GM12878 (cell line): ENCODE data around the gene SNX10. TPM values are rescaled to one million over a fixed set of nuclear protein-coding genes. Genes with fewer than 3 reads are reported as not detected.

Experiments used
- ATAC-seq: fragments of 200-7000 bp; cut with Tn5 transposase; 3 replicates; pipeline ENCODE4 v1.9.1; 2020; ENCODE audit warnings: mild to moderate bottlenecking, moderate library complexity
- BruUV-seq: library from RNA; stranded (reverse); fragments of 400-500 nt; replicated peaks from 2 replicates; lab custom pipeline; 2021; lab: Mats Ljungman, UMichigan
- CTCF ChIA-PET: fragments of 300-600 bp; sonication (Branson Sonifier 250); formaldehyde crosslinking; extraction: SDS; loops from one replicate; lab custom pipeline; 2021; ENCODE audit warnings: inconsistent platforms; lab: Yijun Ruan, JAX
- POLR2A ChIA-PET: fragments of 350-600 bp; formaldehyde crosslinking; extraction: SDS; loops from one replicate; lab custom pipeline; 2021; ENCODE audit warnings: inconsistent platforms; lab: Charles Lee
- RAD21 ChIA-PET: fragments of 300-600 bp; sonication (Branson Sonifier 250); formaldehyde crosslinking; loops from one replicate; lab custom pipeline; 2023; ENCODE audit warnings: antibody characterized with exemption; ENCODE audit not compliant: unreplicated experiment; lab: Charles Lee
- SMC1A ChIA-PET: fragments of 300-600 bp; sonication (Branson Sonifier 250); formaldehyde crosslinking; loops from one replicate; lab custom pipeline; 2023; ENCODE audit not compliant: unreplicated experiment, uncharacterized antibody; lab: Charles Lee
- DNase-seq: peaks from one replicate; pipeline ENCODE4 v3.0.0-alpha.2; 2011; ENCODE audit warnings: low read depth, low spot score
- FAIRE-seq: peaks from 3 replicates; lab custom pipeline; 2011; peaks lifted over from hg19 to GRCh38; lab: Jason Lieb, UNC
- H2AFZ ChIP-seq: 2 replicates; pipeline ENCODE4 v1.6.0; 2011; ENCODE audit warnings: low read depth, low read length, control low read depth; ENCODE audit not compliant: control insufficient read depth
- H3K27ac ChIP-seq: 2 replicates; pipeline ENCODE4 v1.5.1; 2011; ENCODE audit warnings: control low read depth; ENCODE audit not compliant: control insufficient read depth, insufficient read depth
- H3K27me3 ChIP-seq, 2 experiments: replicated peaks in 1 of 2; 2 replicates each; pipeline versions ENCODE4 v1.6.0 to v1.6.1; 2011; ENCODE audit warnings: low read length in 1 of 2; ENCODE audit not compliant: control insufficient read depth in 2 of 2, insufficient read depth in 2 of 2
- H3K36me3 ChIP-seq, 2 experiments: 2 replicates each; pipeline ENCODE4 v1.5.1; 2011; ENCODE audit warnings: low read length in 1 of 2; ENCODE audit not compliant: control insufficient read depth in 2 of 2, insufficient read depth in 2 of 2
- H3K4me1 ChIP-seq: 2 replicates; pipeline ENCODE4 v1.6.1; 2011; ENCODE audit warnings: mild to moderate bottlenecking, low read length, moderate library complexity, mixed read lengths; ENCODE audit not compliant: control insufficient read depth, insufficient read depth
- H3K4me2 ChIP-seq: 2 replicates; pipeline ENCODE4 v1.6.0; 2011; ENCODE audit warnings: control low read depth; ENCODE audit not compliant: control insufficient read depth, insufficient read depth
- H3K4me3 ChIP-seq: fragments of 200-600 bp; sonication (generic); 2 replicates; pipeline ENCODE4 v1.5.1; 2016
- H3K79me2 ChIP-seq: 2 replicates; pipeline ENCODE4 v1.6.0; 2011; ENCODE audit warnings: low read length; ENCODE audit not compliant: control insufficient read depth, insufficient read depth
- H3K9ac ChIP-seq: 2 replicates; pipeline ENCODE4 v1.8.0; 2011; ENCODE audit warnings: low read length, control low read depth, mixed read lengths; ENCODE audit not compliant: control insufficient read depth, insufficient read depth
- H3K9me3 ChIP-seq: replicated peaks from 3 replicates; pipeline ENCODE4 v1.5.1; 2011; ENCODE audit warnings: mild to moderate bottlenecking, low read length; ENCODE audit not compliant: control insufficient read depth, insufficient read depth
- H4K20me1 ChIP-seq: 2 replicates; pipeline ENCODE4 v1.6.0; 2011; ENCODE audit not compliant: control insufficient read depth, insufficient read depth
- BACH1 ChIP-seq: fragments of 450-650 bp; IDR thresholded peaks from 2 replicates; pipeline ENCODE4 v1.6.1; 2017; ENCODE audit warnings: mild to moderate bottlenecking, borderline replicate concordance
- FOS ChIP-seq: IDR thresholded peaks from 3 replicates; pipeline ENCODE4 v1.6.1; 2011; ENCODE audit warnings: borderline replicate concordance; ENCODE audit not compliant: insufficient read length; ENCODE audit errors: extremely low read depth
- HCFC1 ChIP-seq: fragments of 150-350 bp; IDR thresholded peaks from 2 replicates; pipeline ENCODE4 v1.6.1; 2014; ENCODE audit warnings: low read length
- HDAC2 ChIP-seq: fragments of 200-600 bp; sonication (generic); IDR thresholded peaks from 2 replicates; pipeline ENCODE4 v1.6.1; 2017
- MEF2A ChIP-seq: IDR thresholded peaks from 2 replicates; pipeline ENCODE4 v1.6.1; 2011; ENCODE audit warnings: low read depth, mild to moderate bottlenecking, low read length, moderate library complexity; ENCODE audit not compliant: insufficient read depth
- SUZ12 ChIP-seq: fragments of 200-600 bp; sonication (generic); IDR thresholded peaks from one replicate; pipeline ENCODE4 v1.6.1; 2018; ENCODE audit warnings: antibody characterized with exemption, mild to moderate bottlenecking; ENCODE audit not compliant: unreplicated experiment
- ZBTB11 ChIP-seq: fragments of 450-650 bp; formaldehyde crosslinking; IDR thresholded peaks from 2 replicates; pipeline ENCODE4 v1.5.0; 2022; ENCODE audit warnings: mild to moderate bottlenecking, missing genetic modification characterization
- WGBS: methylation state at CpG from one replicate; pipeline ENCODE4 v1.1.6; 2016; ENCODE audit warnings: low lambda C conversion rate; ENCODE audit not compliant: insufficient replicate concordance, insufficient coverage; ENCODE audit errors: missing lambda C conversion rate; 5-methylcytosine and 5-hydroxymethylcytosine counted together
- in situ Hi-C: fragments of 300-500 bp; cut with MboI; formaldehyde crosslinking; loops from 9 replicates; pipeline ENCODE4 v1.14.3; 2018; ENCODE audit warnings: mixed read lengths
- intact Hi-C: fragments of 100-400 bp; cut with micrococcal nuclease; formaldehyde crosslinking; loops from one replicate; pipeline ENCODE4 v1.14.2; 2022; ENCODE audit not compliant: unreplicated experiment
- polyA plus RNA-seq, 11 experiments: library from polyadenylated mRNA; depleted of rRNA in 4 of 11; unstranded in 6 of 11; stranded (reverse) in 5 of 11; fragments of >200 nt; fragmentation: Nextera tagmentation in 4 of 11; fragmentation: Illumina TruSeq in 1 of 11; extraction: Ambion mirVana in 4 of 11; extraction: Trizol in 1 of 11; gene quantifications; 1 replicate in 1 of 11; 2 replicates in 10 of 11; pipeline versions ENCODE4 v1.2.1 to v1.2.3, GENCODE V29; 2011 to 2016; ENCODE audit warnings: inconsistent platforms in 2 of 11, missing spikeins in 2 of 11, low read depth in 1 of 11
- total RNA-seq, 4 experiments: library from RNA; depleted of rRNA in 3 of 4; stranded (reverse); fragments of >200 nt in 3 of 4; fragmentation: Illumina TruSeq in 1 of 4; extraction: Trizol in 1 of 4; gene quantifications; 2 replicates each; pipeline versions ENCODE4 v1.2.1 to v1.2.3, GENCODE V29; 2013 to 2021

Gene SNX10
- total and polyA plus RNA-seq, 10 of the 15 experiments (the other 5 are each of a cell fraction or from before 2014, with no cell fraction given): 22.0 to 56.2 (median 30.1) TPM

GRCh38 chr7:26420422-26421019, 128.9 kb downstream of the SNX10 start:
- TF ChIP-seq MEF2A: no peak
- TF ChIP-seq HDAC2: no peak
- TF ChIP-seq ZBTB11 (CRISPR knock-in tag): no peak
- TF ChIP-seq BACH1: no peak
- TF ChIP-seq HCFC1: no peak
- TF ChIP-seq SUZ12: no peak
- no peak for TF ChIP-seq FOS
- no peak for DNase-seq
- Histone ChIP-seq H3K9ac (no peak overlapping the region), H4K20me1 (no peaks in the 10 kb centered on the region), H3K4me3 (no peak overlapping the region), H3K4me2 (no peak overlapping the region), H2AFZ (no peak overlapping the region), H3K9me3 (no peaks in the 10 kb centered on the region), H3K79me2 (no peaks in the 10 kb centered on the region), H3K4me1 (no peaks in the 10 kb centered on the region), H3K27ac (no peak overlapping the region), H3K27me3 (no peaks in the 10 kb centered on the region; a peak in 1 of 4 replicates), H3K36me3 (no peaks in the 10 kb centered on the region)
- ChIA-PET POLR2A (no interaction called here), SMC1A (no interaction called here), CTCF (no interaction called here), RAD21 (no interaction called here)
- FAIRE-seq: no peak
- ATAC-seq: no peak
- in situ Hi-C loops: no loop called here
- no TSS peak for BruUV-seq
- WGBS: 24% methylated on average over 5 of the region's 5 CpGs
- intact Hi-C loops: no loop called here
